Astrocyte of the cerebellum (primary cell): ENCODE results near the gene NUMA1.

ENCODE experiments used
- DNase-seq: peaks from one replicate; pipeline ENCODE4 v3.0.0-alpha.2; 2011; ENCODE audit warnings: low read depth
- H3K4me3 ChIP-seq: 2 replicates; pipeline ENCODE4 v1.5.1; 2011; ENCODE audit warnings: mild to moderate bottlenecking, low read depth, low read length, moderate library complexity
- CTCF ChIP-seq: IDR thresholded peaks from 2 replicates; pipeline ENCODE4 v1.5.1; 2012; ENCODE audit warnings: low read length, low read depth, moderate library complexity, mild to moderate bottlenecking; ENCODE audit errors: missing control alignments
- in situ Hi-C: cut with HindIII; loops from 2 replicates; pipeline ENCODE4 v1.10.0; 2017; ENCODE audit warnings: low sequenced_read_pairs

NUMA1 gene

GRCh38 chr11:72009156-72009555 lies 71.2 kb downstream of the NUMA1 start:
- in situ Hi-C loops: loop anchor here (25.0 kb wide), 2 partner anchors 103 to 403 kb away; partner anchors contain the start of genes ANAPC15, LAMTOR1 and TOMT
- TF ChIP-seq CTCF: no peak
- no peak for DNase-seq
- H3K4me3 ChIP-seq: no peak overlapping the region

GRCh38 chr11:72008728-72009127 lies 71.6 kb downstream of the NUMA1 start:
- in situ Hi-C loops: loop anchor here (25.0 kb wide), 2 partner anchors 104 to 404 kb away; partner anchors contain the start of genes ANAPC15, LAMTOR1 and TOMT
- no peak for TF ChIP-seq CTCF
- no peak for DNase-seq
- no peak overlapping the region for H3K4me3 ChIP-seq

GRCh38 chr11:72007587-72007986 lies 72.8 kb downstream of the NUMA1 start:
- TF ChIP-seq CTCF: no peak
- in situ Hi-C loops: loop anchor here (25.0 kb wide), 2 partner anchors 105 to 405 kb away; partner anchors contain the start of genes ANAPC15, LAMTOR1 and TOMT
- no peak for DNase-seq
- H3K4me3 ChIP-seq: no peak overlapping the region

- in situ Hi-C loops: loop anchor here (25.0 kb wide), 2 partner anchors 105 to 405 kb away; partner anchors contain the start of genes ANAPC15, LAMTOR1 and TOMT
- no peak for TF ChIP-seq CTCF
- DNase-seq: no peak
- H3K4me3 ChIP-seq: no peak overlapping the region
Measured at GRCh38 chr11:72007089-72007476, 73.3 kb downstream of the NUMA1 start.

- DNase-seq: no peak
- in situ Hi-C loops: loop anchor here (25.0 kb wide), 2 partner anchors 106 to 406 kb away; partner anchors contain the start of genes ANAPC15, LAMTOR1 and TOMT
- no peak for TF ChIP-seq CTCF
- no peak overlapping the region for H3K4me3 ChIP-seq
Measured at GRCh38 chr11:72006309-72007088, 73.8 kb downstream of the NUMA1 start.

- no peak for DNase-seq
- TF ChIP-seq CTCF: no peak
- no peak overlapping the region for H3K4me3 ChIP-seq
- in situ Hi-C loops: loop anchor here (25.0 kb wide), 2 partner anchors 107 to 407 kb away; partner anchors contain the start of genes ANAPC15, LAMTOR1 and TOMT
Measured at GRCh38 chr11:72005347-72006260, 74.7 kb downstream of the NUMA1 start.
